SK-N-MC (cell line): ENCODE data around the gene HMG20B.

Experiments
- EZH2 ChIP-seq: fragments of 200-600 bp; sonication (generic); IDR thresholded peaks from one replicate; pipeline ENCODE4 v1.6.1; 2017; ENCODE audit warnings: antibody characterized with exemption
- FOXP2 ChIP-seq: optimal IDR thresholded peaks from 2 replicates; pipeline ENCODE3; 2011; ENCODE audit warnings: mild to moderate bottlenecking, moderate library complexity; ENCODE audit not compliant: insufficient read depth; ENCODE audit errors: extremely low read length, control extremely low read depth
- POLR2AphosphoS5 ChIP-seq: IDR thresholded peaks from 2 replicates; pipeline ENCODE4 v1.6.1; 2012; ENCODE audit warnings: mild to moderate bottlenecking, low read depth, low read length, borderline replicate concordance

- TF ChIP-seq POLR2AphosphoS5 = no peak; the same call in 1 of the 2 replicates
- no peak for TF ChIP-seq EZH2
- TF ChIP-seq FOXP2 = no peak
Observed at GRCh38 chr19:3609779-3610719, 37.3 kb downstream of the HMG20B start.
